Endothelial cell of umbilical vein (primary cell): ENCODE results near the gene LCN2. TPM values are rescaled to one million over a fixed set of nuclear protein-coding genes. Genes with fewer than 3 reads are reported as not detected.

Experiments
- BruUV-seq: library from RNA; stranded (reverse); fragments of 400-500 nt; replicated peaks from 2 replicates; lab custom pipeline; 2021; lab: Mats Ljungman, UMichigan
- CTCF ChIA-PET: fragments of 300-600, 350-600 bp; sonication (Branson Sonifier 250); formaldehyde crosslinking; loops from one replicate; lab custom pipeline; 2021; ENCODE audit warnings: antibody characterized with exemption, inconsistent platforms; lab: Charles Lee
- POLR2A ChIA-PET: fragments of 300-600, 350-600 bp; sonication (Branson Sonifier 250); formaldehyde crosslinking; loops from one replicate; lab custom pipeline; 2021; ENCODE audit warnings: antibody characterized with exemption, inconsistent platforms; lab: Charles Lee
- DNase-seq: peaks from one replicate; pipeline ENCODE4 v3.0.0-alpha.2; 2011; ENCODE audit warnings: low read depth, low spot score
- FAIRE-seq: peaks from 2 replicates; lab custom pipeline; 2011; peaks lifted over from hg19 to GRCh38; lab: Jason Lieb, UNC
- H2AFZ ChIP-seq: 2 replicates; pipeline ENCODE4 v1.6.0; 2012; ENCODE audit warnings: low read depth, low read length, control low read depth, inconsistent platforms
- H3K27ac ChIP-seq: 2 replicates; pipeline ENCODE4 v1.5.1; 2011; ENCODE audit warnings: low read depth, mild to moderate bottlenecking, control low read depth, low read length, moderate library complexity; ENCODE audit not compliant: insufficient read depth
- H3K27me3 ChIP-seq, 2 experiments: 2 replicates each; pipeline versions ENCODE4 v1.6.0 to v1.6.1; 2011; ENCODE audit warnings: low read length in 2 of 2, mixed read lengths in 1 of 2; ENCODE audit not compliant: control insufficient read depth in 2 of 2, insufficient read depth in 2 of 2
- H3K36me3 ChIP-seq, 2 experiments: 2 replicates in 1 of 2; 3 replicates in 1 of 2; pipeline ENCODE4 v1.5.1; 2011; ENCODE audit warnings: low read length in 2 of 2, mild to moderate bottlenecking in 1 of 2, moderate library complexity in 1 of 2; ENCODE audit not compliant: control insufficient read depth in 2 of 2, insufficient read depth in 2 of 2; ENCODE audit errors: extremely low read depth in 1 of 2
- H3K4me1 ChIP-seq: 3 replicates; pipeline ENCODE4 v1.5.1; 2011; ENCODE audit warnings: mild to moderate bottlenecking, low read length; ENCODE audit not compliant: control insufficient read depth, insufficient read depth; ENCODE audit errors: extremely low read depth
- H3K4me2 ChIP-seq: 2 replicates; pipeline ENCODE4 v1.6.1; 2011; ENCODE audit warnings: low read length, control low read depth, mixed read lengths; ENCODE audit not compliant: insufficient read depth
- H3K4me3 ChIP-seq, 3 experiments: fragments of 200-600 bp in 1 of 3; sonication (generic), shearing (Covaris generic) in 1 of 3; replicated peaks in 1 of 3; 2 replicates each; pipeline ENCODE4 v1.5.1; 2011 to 2016; ENCODE audit warnings: control low read depth in 3 of 3, low read length in 3 of 3, mild to moderate bottlenecking in 2 of 3, inconsistent platforms in 1 of 3, low read depth in 1 of 3, moderate library complexity in 1 of 3; ENCODE audit not compliant: insufficient read depth in 1 of 3
- H3K79me2 ChIP-seq: 2 replicates; pipeline ENCODE4 v1.6.0; 2012; ENCODE audit warnings: low read length, inconsistent platforms; ENCODE audit not compliant: control insufficient read depth, insufficient read depth
- H3K9ac ChIP-seq: replicated peaks from 2 replicates; pipeline ENCODE3; 2011; ENCODE audit warnings: low read length, control low read depth; ENCODE audit not compliant: insufficient read depth; ENCODE audit errors: extremely low read depth
- H3K9me1 ChIP-seq: replicated peaks from 3 replicates; pipeline ENCODE4 v1.6.0; 2011; ENCODE audit warnings: mild to moderate bottlenecking, low read length; ENCODE audit not compliant: control insufficient read depth, insufficient read depth; ENCODE audit errors: extremely low read depth
- H3K9me3 ChIP-seq: replicated peaks from 2 replicates; pipeline ENCODE4 v1.5.1; 2012; ENCODE audit warnings: low read length, inconsistent platforms; ENCODE audit not compliant: control insufficient read depth, insufficient read depth
- H4K20me1 ChIP-seq: replicated peaks from 2 replicates; pipeline ENCODE3; 2011; ENCODE audit warnings: mild to moderate bottlenecking, low read length; ENCODE audit not compliant: control insufficient read depth, insufficient read depth; ENCODE audit errors: extremely low read depth
- EZH2 ChIP-seq: IDR thresholded peaks from 2 replicates; pipeline ENCODE4 v1.6.1; 2012; ENCODE audit warnings: borderline replicate concordance, low read depth, mild to moderate bottlenecking, moderate library complexity, low read length, inconsistent platforms; ENCODE audit not compliant: severe bottlenecking
- FOS ChIP-seq: IDR thresholded peaks from 2 replicates; pipeline ENCODE4 v1.6.1; 2011; ENCODE audit warnings: mild to moderate bottlenecking, low read length, moderate library complexity, borderline replicate concordance; ENCODE audit not compliant: insufficient read depth
- GATA2 ChIP-seq: IDR thresholded peaks from 2 replicates; pipeline ENCODE4 v1.7.0; 2011; ENCODE audit warnings: low read depth, mild to moderate bottlenecking, moderate library complexity, mixed read lengths, low read length; ENCODE audit not compliant: insufficient read length, insufficient read depth
- JUN ChIP-seq: IDR thresholded peaks from 2 replicates; pipeline ENCODE4 v1.6.1; 2011; ENCODE audit warnings: borderline replicate concordance, low read depth; ENCODE audit not compliant: insufficient read length, insufficient read depth
- MYC ChIP-seq: IDR thresholded peaks from one replicate; pipeline ENCODE4 v1.6.1; 2011; ENCODE audit warnings: mild to moderate bottlenecking, low read depth, low read length
- POLR2A ChIP-seq: IDR thresholded peaks from 2 replicates; pipeline ENCODE4 v1.6.1; 2012; ENCODE audit warnings: low read depth, mild to moderate bottlenecking, control low read depth, low read length
- POLR2AphosphoS5 ChIP-seq: IDR thresholded peaks from 2 replicates; pipeline ENCODE4 v1.6.1; 2012; ENCODE audit warnings: low read depth, mild to moderate bottlenecking, control low read depth, low read length, moderate library complexity; ENCODE audit not compliant: insufficient read depth
- dilution Hi-C: fragments of 300-500 bp; cut with MboI; formaldehyde crosslinking; loops from one replicate; pipeline ENCODE4 v1.15.0; 2019; ENCODE audit warnings: low sequenced_read_pairs; ENCODE audit not compliant: extremely low pct_ligation_motif_present
- intact Hi-C: fragments of 100-400 bp; cut with micrococcal nuclease; formaldehyde crosslinking; loops from one replicate; pipeline ENCODE4 v1.10.0; 2022
- polyA plus RNA-seq, 4 experiments: library from polyadenylated mRNA; depleted of rRNA in 3 of 4; stranded (reverse) in 3 of 4; unstranded in 1 of 4; fragments of >200 nt; gene quantifications; 2 replicates each; pipeline versions ENCODE4 v1.2.1 to v1.2.3, GENCODE V29; 2011 to 2012; ENCODE audit warnings: missing spikeins in 1 of 4
- total RNA-seq: library from RNA; stranded (reverse); gene quantifications from 2 replicates; pipeline ENCODE4 v1.2.3, GENCODE V29; 2021
- TF ChIP-seq, protein P1 (sequence below): IDR thresholded peaks from 2 replicates; pipeline ENCODE4 v1.6.1; 2011; ENCODE audit not compliant: insufficient read depth, insufficient read length
- TF ChIP-seq, protein P2 (sequence below), 2 donors: IDR thresholded peaks; 1 replicate in 1 of 2; 2 replicates in 1 of 2; pipeline ENCODE4 v1.5.1; 2011; ENCODE audit warnings: low read length in 2 of 2, mild to moderate bottlenecking in 2 of 2, moderate library complexity in 2 of 2, control low read depth in 1 of 2, inconsistent platforms in 1 of 2, low read depth in 1 of 2; ENCODE audit not compliant: insufficient read depth in 1 of 2; ENCODE audit errors: extremely low read depth in 1 of 2

LCN2 gene
- total and polyA plus RNA-seq, 2 donors (not counting 3 experiments of a cell fraction or from before 2014, with no cell fraction given), result not detected

DNA sequence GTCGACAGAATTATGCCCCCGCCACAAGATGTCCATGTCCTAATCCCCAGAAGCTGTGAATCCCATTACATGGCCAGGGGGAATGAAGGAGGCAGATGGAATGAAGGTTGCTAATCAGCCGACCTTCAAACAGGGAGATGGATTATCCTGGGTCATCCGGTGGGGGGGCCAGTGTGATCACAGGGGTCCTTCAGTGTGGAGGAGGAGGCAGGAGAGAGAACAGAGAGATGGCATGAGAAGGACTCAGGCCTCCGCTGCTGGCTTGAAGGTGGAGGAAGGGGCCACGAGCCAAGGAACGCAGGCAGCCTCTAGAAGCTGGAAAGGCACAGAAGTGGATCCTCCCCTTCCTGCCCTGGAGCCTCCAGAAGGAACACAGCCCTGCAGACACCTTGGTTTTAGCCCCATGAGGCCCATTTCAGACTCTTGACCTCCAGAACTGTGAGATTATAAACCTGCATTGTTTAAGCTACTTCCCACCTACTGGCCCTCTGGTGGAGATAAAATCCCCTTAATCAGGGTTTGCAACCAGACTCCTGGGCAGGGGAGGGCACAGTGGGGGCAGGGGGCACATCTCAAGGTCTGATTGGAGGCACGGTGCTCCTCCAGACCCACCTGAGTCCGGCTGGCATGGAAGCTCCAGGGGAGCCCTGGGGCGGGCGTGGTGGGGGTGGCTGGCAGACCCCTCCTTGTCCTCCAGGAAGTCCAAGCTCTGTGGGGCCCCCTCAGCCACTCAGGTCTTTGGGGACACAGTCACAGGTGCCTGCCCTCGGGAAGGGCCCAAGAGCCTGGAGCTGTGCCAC is 35.5 kb upstream of the LCN2 start:
- H3K9ac ChIP-seq, result no peak overlapping the region
- CTCF ChIA-PET, result interaction anchor here (2.8 kb wide), 1 partner anchor 11 kb away, joined by 12 read pairs; no protein-coding TSS in a partner anchor
- no peak overlapping the region for H3K4me2 ChIP-seq
- no TSS peak for BruUV-seq
- H3K9me1 ChIP-seq, result no peaks in the 10 kb centered on the region
- no peaks in the 10 kb centered on the region for H3K36me3 ChIP-seq
- intact Hi-C loops (no loop called here), dilution Hi-C loops (no loop called here)
- POLR2A ChIA-PET, result interaction anchor here (0.6 kb wide), 1 partner anchor 13 kb away, joined by 3 read pairs; no protein-coding TSS in a partner anchor
- H3K27ac ChIP-seq, result no peak overlapping the region
- no peaks in the 10 kb centered on the region for H3K27me3 ChIP-seq
- FAIRE-seq, result no peak
- H3K79me2 ChIP-seq, result no peaks in the 10 kb centered on the region
- H3K4me3 ChIP-seq, result no peak overlapping the region
- H4K20me1 ChIP-seq, result no peaks in the 10 kb centered on the region
- no peak for DNase-seq
- no peak overlapping the region for H2AFZ ChIP-seq
- no peaks in the 10 kb centered on the region for H3K9me3 ChIP-seq
- TF ChIP-seq POLR2AphosphoS5, result no peak
- TF ChIP-seq EZH2, result no peak
- no peaks in the 10 kb centered on the region for H3K4me1 ChIP-seq

DNA sequence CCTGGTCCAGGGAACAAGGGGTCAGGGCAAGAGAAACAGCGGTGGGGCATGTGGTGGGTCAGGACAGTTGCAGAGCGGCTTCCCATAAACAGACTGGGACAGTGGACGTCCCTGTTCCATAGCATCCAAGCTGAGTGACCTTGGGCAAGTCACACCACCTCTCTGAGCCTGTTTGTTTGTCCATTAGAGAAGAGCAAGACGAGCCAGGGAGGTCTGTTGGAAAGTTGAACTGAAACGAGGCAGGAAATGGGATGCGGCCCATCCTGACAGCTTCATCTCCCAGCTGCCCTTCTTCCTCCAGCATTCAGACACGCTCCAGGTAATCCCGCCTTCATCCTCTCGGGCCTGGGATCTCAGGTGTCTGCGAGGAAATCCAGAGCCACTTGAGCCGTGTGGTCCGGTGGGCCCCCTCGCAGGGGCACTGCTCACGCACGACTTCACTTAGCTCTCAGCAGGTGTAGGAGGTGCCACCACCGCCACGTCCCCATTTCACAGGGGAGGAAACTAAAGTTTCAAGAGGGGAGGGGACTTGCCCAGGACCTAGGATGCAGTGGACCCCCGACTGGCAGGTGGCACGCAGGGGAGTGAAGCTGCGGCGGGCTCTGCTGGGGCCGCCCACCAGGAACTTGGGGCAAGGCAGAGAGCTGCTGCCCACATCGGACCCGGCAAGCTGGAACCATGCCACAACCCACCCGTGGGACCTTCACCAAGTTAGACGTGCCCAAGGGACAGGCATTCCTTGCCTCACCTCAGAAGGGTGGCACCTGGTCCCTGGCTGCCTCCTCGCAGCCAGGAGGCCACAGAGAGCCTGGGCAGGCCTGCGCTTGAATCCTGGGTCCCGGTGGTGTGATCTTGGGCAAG is 34.7 kb upstream of the LCN2 start:
- no peaks in the 10 kb centered on the region for H3K9me1 ChIP-seq
- no peak overlapping the region for H3K9ac ChIP-seq
- no peaks in the 10 kb centered on the region for H3K27me3 ChIP-seq
- H2AFZ ChIP-seq, result no peak overlapping the region
- no peak for FAIRE-seq
- DNase-seq, result no peak
- no peak overlapping the region for H3K27ac ChIP-seq
- no peaks in the 10 kb centered on the region for H3K79me2 ChIP-seq
- H3K36me3 ChIP-seq, result no peaks in the 10 kb centered on the region
- POLR2A ChIA-PET, result interaction anchor here (0.6 kb wide), 1 partner anchor 12 kb away, joined by 3 read pairs; no protein-coding TSS in a partner anchor
- intact Hi-C loops (no loop called here), dilution Hi-C loops (no loop called here)
- H3K4me2 ChIP-seq, result no peak overlapping the region
- BruUV-seq, result no TSS peak
- no peak for TF ChIP-seq FOS
- TF ChIP-seq, protein P1, sequence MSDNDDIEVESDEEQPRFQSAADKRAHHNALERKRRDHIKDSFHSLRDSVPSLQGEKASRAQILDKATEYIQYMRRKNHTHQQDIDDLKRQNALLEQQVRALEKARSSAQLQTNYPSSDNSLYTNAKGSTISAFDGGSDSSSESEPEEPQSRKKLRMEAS, result no peak
- no peak for TF ChIP-seq MYC
- no peak for TF ChIP-seq POLR2A
- TF ChIP-seq GATA2, result no peak
- TF ChIP-seq JUN, result no peak
- no peak for TF ChIP-seq EZH2
- TF ChIP-seq, protein P2, sequence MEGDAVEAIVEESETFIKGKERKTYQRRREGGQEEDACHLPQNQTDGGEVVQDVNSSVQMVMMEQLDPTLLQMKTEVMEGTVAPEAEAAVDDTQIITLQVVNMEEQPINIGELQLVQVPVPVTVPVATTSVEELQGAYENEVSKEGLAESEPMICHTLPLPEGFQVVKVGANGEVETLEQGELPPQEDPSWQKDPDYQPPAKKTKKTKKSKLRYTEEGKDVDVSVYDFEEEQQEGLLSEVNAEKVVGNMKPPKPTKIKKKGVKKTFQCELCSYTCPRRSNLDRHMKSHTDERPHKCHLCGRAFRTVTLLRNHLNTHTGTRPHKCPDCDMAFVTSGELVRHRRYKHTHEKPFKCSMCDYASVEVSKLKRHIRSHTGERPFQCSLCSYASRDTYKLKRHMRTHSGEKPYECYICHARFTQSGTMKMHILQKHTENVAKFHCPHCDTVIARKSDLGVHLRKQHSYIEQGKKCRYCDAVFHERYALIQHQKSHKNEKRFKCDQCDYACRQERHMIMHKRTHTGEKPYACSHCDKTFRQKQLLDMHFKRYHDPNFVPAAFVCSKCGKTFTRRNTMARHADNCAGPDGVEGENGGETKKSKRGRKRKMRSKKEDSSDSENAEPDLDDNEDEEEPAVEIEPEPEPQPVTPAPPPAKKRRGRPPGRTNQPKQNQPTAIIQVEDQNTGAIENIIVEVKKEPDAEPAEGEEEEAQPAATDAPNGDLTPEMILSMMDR (IDR thresholded peaks at IDR 0.05; ENCODE audit: extremely low read depth in 1 of 2, insufficient read depth in 1 of 2, low read depth in 1 of 2, low read length in 2 of 2), result no peak
- TF ChIP-seq POLR2AphosphoS5, result no peak
- CTCF ChIA-PET, result interaction anchor here (2.8 to 3.7 kb wide), 2 partner anchors 11 to 22 kb away, joined by 12 to 55 read pairs; no protein-coding TSS in a partner anchor
- no peaks in the 10 kb centered on the region for H3K9me3 ChIP-seq
- no peaks in the 10 kb centered on the region for H4K20me1 ChIP-seq
- H3K4me3 ChIP-seq, result no peak overlapping the region
- no peaks in the 10 kb centered on the region for H3K4me1 ChIP-seq
